ENCODE results near the gene FIGN.

- TF ChIP-seq, protein P1, sequence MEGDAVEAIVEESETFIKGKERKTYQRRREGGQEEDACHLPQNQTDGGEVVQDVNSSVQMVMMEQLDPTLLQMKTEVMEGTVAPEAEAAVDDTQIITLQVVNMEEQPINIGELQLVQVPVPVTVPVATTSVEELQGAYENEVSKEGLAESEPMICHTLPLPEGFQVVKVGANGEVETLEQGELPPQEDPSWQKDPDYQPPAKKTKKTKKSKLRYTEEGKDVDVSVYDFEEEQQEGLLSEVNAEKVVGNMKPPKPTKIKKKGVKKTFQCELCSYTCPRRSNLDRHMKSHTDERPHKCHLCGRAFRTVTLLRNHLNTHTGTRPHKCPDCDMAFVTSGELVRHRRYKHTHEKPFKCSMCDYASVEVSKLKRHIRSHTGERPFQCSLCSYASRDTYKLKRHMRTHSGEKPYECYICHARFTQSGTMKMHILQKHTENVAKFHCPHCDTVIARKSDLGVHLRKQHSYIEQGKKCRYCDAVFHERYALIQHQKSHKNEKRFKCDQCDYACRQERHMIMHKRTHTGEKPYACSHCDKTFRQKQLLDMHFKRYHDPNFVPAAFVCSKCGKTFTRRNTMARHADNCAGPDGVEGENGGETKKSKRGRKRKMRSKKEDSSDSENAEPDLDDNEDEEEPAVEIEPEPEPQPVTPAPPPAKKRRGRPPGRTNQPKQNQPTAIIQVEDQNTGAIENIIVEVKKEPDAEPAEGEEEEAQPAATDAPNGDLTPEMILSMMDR (IDR thresholded peaks at IDR 0.05; ENCODE audit: low read depth, low read length): no peak
- no peak for TF ChIP-seq EZH2phosphoT487 (IDR thresholded peaks at IDR 0.05; ENCODE audit: low read depth)
These were observed 1.4 kb downstream of the FIGN start for GRCh38 chr2:163734401-163734800.
